IPS-18a (cell line): Measurements from ENCODE around the gene GOSR2.
"Not testable (repeated sequence)": the region's sequence is repeated elsewhere in the genome, so short reads cannot be mapped to it uniquely, and the experiment has no call there.

ENCODE experiments used
- H3K27ac ChIP-seq: one replicate; pipeline ENCODE4 v1.5.1; 2013; ENCODE audit warnings: low read length
- H3K27me3 ChIP-seq: one replicate; pipeline ENCODE4 v1.6.1; 2013; ENCODE audit warnings: mild to moderate bottlenecking, low read length; ENCODE audit not compliant: control insufficient read depth, insufficient read depth
- H3K36me3 ChIP-seq: one replicate; pipeline ENCODE4 v1.6.1; 2013; ENCODE audit warnings: low read depth, low read length; ENCODE audit not compliant: control insufficient read depth
- H3K4me1 ChIP-seq: one replicate; pipeline ENCODE4 v1.6.1; 2013; ENCODE audit warnings: low read depth, low read length; ENCODE audit not compliant: control insufficient read depth
- H3K4me3 ChIP-seq: one replicate; pipeline ENCODE4 v1.5.1; 2013; ENCODE audit warnings: low read length
- H3K9ac ChIP-seq: one replicate; pipeline ENCODE4 v1.6.1; 2013; ENCODE audit warnings: mild to moderate bottlenecking, low read length, moderate library complexity
- H3K9me3 ChIP-seq: one replicate; pipeline ENCODE4 v1.6.1; 2013; ENCODE audit warnings: low read depth, low read length; ENCODE audit not compliant: control insufficient read depth

The GOSR2 gene

DNA sequence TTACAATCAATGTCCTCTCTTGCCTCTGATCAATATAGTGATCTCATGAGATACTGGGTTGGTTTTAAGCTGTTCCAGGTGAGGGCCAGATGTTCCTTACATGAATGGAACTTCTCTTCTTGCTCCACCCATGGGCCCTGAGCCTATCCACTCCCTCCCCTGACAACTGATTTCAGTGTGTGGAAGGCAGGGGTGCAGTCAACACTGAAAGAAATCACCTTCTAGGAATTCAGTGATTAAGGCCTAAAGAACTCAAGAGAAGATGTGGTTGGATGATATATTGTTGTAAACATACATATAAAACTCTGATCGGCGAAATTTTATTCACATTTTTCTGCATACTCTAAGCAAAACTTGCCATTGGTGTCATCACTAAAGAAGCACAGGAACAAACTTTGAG is 6.7 kb upstream of the GOSR2 start:
- no peaks in the 10 kb centered on the region for H3K27me3 ChIP-seq
- H3K4me1 ChIP-seq, result no peaks in the 10 kb centered on the region
- no peak overlapping the region for H3K27ac ChIP-seq
- no peaks in the 10 kb centered on the region for H3K36me3 ChIP-seq
- no peak overlapping the region for H3K4me3 ChIP-seq
- no peaks in the 10 kb centered on the region for H3K9me3 ChIP-seq
- no peak overlapping the region for H3K9ac ChIP-seq

DNA sequence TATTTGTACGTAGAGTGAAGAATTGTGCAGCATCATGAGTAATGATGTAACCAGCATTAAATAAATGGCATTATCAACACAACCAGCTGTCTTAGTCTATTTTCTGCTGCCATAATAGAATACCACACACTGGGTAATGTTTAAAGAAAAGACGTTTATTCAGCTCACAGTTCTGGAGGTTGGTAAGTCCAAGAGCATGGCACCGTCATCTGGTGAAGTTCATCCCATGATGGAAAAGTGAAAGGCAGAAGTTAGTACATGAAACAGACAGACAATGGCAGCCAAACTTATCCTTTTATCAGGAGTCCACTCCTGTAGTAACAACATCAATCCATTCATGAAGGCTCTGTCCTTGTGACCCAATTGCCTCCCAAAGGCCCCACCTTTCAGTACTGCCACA is 6.3 kb upstream of the GOSR2 start:
- no peaks in the 10 kb centered on the region for H3K36me3 ChIP-seq

DNA sequence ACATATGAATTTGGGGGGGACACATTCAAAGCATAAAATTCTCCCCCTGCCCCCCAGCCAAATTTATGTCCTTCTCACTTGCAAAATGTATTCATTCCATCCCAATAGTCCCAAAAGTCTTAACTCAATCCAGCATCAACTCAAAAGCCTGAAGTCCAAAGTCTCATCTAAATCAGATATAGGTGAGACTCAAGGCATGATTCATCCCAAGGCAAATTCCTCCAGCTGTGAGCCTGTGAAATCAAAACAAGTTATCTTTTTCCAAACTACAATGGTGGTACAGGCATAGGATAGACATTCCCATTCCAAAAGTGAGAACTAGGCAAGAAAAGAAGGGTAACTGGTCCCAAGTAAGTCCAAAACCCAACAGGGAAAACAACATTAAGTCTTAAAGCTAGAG is 5.9 kb upstream of the GOSR2 start:
- Histone ChIP-seq H3K4me1 (no peaks in the 10 kb centered on the region), H3K9ac (no peak overlapping the region), H3K36me3 (no peaks in the 10 kb centered on the region), H3K4me3 (no peak overlapping the region), H3K9me3 (no peaks in the 10 kb centered on the region), H3K27me3 (no peaks in the 10 kb centered on the region), H3K27ac (no peak overlapping the region)

More for the DNA sequence above, 6.3 kb upstream of the GOSR2 start:
- Histone ChIP-seq H3K4me1 (no peaks in the 10 kb centered on the region), H3K27me3 (no peaks in the 10 kb centered on the region), H3K9ac (no peak overlapping the region), H3K27ac (no peak overlapping the region), H3K9me3 (no peaks in the 10 kb centered on the region), H3K4me3 (no peak overlapping the region)

DNA sequence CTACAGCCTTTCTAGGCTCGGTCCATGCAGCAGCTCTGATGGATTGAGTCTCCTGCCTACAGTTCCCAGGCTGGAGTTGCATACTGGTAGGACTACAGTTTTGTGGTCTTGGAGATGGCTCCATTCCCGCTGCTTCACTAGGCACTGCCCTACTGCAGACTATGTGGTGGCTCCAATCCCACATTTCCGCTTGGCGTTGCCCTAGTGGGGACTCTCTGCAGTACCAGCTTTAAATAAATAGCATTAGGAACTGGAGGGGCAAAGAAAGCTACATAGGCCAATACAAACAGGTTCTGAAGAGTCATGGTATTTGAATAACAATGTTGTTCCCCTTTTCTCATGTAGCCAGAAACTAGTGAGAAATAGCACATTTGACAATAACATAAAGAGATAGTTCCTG is 5.4 kb upstream of the GOSR2 start:
- no peaks in the 10 kb centered on the region for H3K36me3 ChIP-seq
- H3K9ac ChIP-seq, result no peak overlapping the region
- no peaks in the 10 kb centered on the region for H3K4me1 ChIP-seq
- no peaks in the 10 kb centered on the region for H3K9me3 ChIP-seq
- H3K4me3 ChIP-seq, result no peak overlapping the region
- no peak overlapping the region for H3K27ac ChIP-seq
- no peaks in the 10 kb centered on the region for H3K27me3 ChIP-seq

DNA sequence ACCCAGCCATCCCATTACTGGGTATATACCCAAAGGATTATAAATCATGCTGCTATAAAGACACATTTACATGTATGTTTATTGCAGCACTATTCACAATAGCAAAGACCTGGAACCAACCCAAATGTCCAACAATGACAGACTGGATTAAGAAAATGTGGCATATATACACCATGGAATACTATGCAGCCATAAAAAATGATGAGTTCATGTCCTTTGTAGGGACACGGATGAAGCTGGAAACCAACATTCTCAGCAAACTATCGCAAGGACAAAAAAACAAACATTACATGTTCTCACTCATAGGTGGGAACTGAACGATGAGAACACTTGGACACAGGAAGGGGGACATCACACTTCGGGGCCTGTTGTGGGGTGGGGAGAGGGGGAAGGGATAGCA is 998 bp upstream of the GOSR2 start:
- not testable (repeated sequence) for H3K27ac ChIP-seq, H3K36me3 ChIP-seq, H3K27me3 ChIP-seq, H3K4me3 ChIP-seq, H3K9ac ChIP-seq, H3K4me1 ChIP-seq, H3K9me3 ChIP-seq

DNA sequence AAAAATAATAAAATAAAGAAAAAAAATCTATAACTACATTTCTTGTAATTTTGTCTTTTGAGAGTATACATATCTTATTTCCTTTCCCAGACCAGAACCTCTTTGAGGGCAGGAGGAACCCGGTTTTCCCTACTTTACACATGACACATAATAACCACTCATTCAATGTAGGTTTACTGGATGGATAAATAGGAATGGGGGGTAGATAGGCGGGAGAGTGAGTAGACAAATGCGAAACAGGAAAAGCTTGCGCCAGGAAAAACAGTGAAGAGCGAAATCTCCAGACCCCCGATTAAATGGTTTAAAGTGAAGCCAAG is 515 bp upstream of the GOSR2 start:
- Histone ChIP-seq H3K9me3 (no peaks in the 10 kb centered on the region), H3K9ac (peak overlapping the region; percentile 95), H3K27me3 (no peaks in the 10 kb centered on the region), H3K4me1 (peaks cover 5% of the 10 kb centered on the region), H3K27ac (peak overlapping the region; percentile 87), H3K4me3 (peak overlapping the region; percentile 99), H3K36me3 (no peaks in the 10 kb centered on the region)

DNA sequence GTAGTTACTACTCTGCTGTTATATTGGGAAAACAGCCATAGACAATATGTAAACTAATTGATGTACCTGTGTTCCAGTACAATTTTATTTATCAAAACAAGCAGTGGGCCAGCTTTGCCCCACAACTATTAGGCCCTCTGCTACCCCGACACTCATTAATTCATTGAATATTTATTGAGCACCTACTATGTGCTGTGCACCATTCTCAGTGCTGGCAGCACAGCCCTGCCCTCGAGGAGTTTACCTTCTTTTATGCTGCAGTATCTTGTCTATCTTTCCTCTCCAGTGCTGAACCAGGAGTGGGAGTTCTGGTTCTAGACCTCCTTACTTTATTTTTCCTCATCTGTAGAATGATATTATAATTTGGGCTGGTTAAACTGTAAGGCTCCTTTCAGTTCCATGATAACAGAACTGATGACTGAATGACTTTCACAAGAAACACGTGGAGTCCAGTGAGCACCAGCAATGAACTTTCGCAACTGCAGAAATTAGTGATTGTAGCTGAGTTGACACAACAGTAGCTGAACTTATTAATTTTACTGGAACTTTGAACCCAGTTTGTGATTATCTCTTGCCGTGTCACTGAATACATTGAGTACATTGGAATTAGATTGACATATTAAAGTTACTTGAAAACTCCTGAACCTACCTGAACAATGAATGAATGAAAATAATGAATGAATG is 2.4 kb downstream of the GOSR2 start:
- no peaks in the 10 kb centered on the region for H3K27me3 ChIP-seq
- H3K9ac ChIP-seq, result no peak overlapping the region
- H3K9me3 ChIP-seq, result no peaks in the 10 kb centered on the region
- H3K4me3 ChIP-seq, result no peak overlapping the region
- peaks cover 5% of the 10 kb centered on the region for H3K4me1 ChIP-seq
- H3K27ac ChIP-seq, result no peak overlapping the region
- H3K36me3 ChIP-seq, result peaks cover 6% of the 10 kb centered on the region

DNA sequence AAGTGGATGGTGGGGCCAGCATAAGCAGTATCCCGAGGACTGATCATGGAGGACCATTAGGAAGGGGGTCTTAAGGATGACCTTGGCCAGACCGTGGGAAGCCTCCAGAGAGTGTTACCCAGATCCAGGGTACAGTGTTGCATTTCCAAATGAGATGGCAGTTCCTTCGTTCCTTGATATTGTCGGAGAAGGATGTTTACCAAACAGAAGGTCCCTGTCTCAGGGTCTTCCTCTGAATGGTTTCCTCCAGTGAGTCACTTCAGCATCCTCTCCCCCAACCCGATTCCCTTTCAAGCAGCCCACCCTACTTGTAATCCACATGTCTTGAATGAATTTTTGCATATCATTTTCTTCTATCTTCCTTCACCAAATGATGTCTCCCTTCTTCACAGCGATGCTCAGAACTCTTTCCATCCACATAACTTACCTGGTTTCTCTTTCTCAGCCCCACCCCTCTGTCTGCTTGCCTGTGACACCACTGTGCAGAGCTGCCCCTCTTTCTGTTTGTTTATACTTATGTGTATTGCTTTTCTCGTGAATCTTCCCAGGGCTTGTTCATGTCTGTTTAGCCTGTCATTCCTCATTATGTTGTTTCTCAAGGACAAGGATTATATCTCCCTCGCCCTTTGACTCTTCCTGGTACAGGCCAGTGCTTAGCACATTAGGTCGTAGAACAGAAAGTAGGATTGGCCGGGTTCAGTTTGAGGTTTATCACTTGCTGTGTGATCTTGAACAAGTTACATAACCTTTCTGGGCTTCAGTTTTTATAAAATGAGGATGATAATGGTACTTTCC is 5.7 kb downstream of the GOSR2 start:
- no peak overlapping the region for H3K9ac ChIP-seq

DNA sequence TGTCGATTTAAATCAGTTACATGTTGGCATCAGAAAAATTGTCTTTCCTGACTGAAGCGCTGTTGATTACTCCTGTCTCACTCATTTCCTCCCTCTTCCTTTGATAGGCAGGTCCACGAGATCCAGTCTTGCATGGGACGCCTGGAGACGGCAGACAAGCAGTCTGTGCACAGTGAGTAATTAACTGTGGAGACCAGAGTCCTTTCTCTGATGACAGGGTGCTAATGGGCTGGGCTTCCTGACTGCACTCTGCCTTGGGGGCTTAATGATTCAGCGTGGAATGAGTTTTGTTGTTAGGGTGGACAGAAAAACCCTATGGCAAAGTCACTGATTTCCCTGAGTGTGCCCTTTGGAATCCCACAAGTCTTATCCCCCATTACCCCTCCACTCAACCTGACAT is 6.5 kb downstream of the GOSR2 start:
- no peaks in the 10 kb centered on the region for H3K27me3 ChIP-seq
- H3K36me3 ChIP-seq, result peaks cover 43% of the 10 kb centered on the region
- H3K4me3 ChIP-seq, result no peak overlapping the region
- no peaks in the 10 kb centered on the region for H3K4me1 ChIP-seq
- H3K27ac ChIP-seq, result no peak overlapping the region
- H3K9me3 ChIP-seq, result no peaks in the 10 kb centered on the region
- H3K9ac ChIP-seq, result no peak overlapping the region

More for the DNA sequence above, 5.7 kb downstream of the GOSR2 start:
- H3K4me3 ChIP-seq, result no peak overlapping the region
- no peak overlapping the region for H3K27ac ChIP-seq
- peaks cover 37% of the 10 kb centered on the region for H3K36me3 ChIP-seq
- H3K4me1 ChIP-seq, result peaks cover 5% of the 10 kb centered on the region
- H3K27me3 ChIP-seq, result no peaks in the 10 kb centered on the region
- no peaks in the 10 kb centered on the region for H3K9me3 ChIP-seq

DNA sequence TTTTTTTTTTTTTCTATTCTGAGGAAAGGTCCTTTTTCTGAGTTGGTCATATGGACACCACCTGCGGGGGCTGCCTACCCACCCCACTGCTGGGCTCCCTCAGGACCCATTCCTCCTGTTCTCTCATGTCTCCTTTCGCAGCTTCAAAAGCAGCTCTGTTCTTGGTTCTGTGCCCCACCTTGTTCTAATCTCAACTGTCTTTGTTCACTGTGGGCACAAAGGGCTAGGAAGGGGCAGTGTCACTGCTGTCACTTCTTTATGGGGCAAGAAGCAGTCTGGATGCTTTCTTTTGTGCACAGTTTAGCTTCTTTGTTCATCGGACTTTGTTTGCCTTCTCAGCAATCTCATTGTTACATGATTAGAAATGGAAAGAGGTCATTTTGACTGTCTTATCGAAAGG is 7.1 kb downstream of the GOSR2 start:
- Histone ChIP-seq H3K27me3 (no peaks in the 10 kb centered on the region), H3K27ac (no peak overlapping the region), H3K9me3 (no peaks in the 10 kb centered on the region), H3K9ac (no peak overlapping the region), H3K4me1 (no peaks in the 10 kb centered on the region), H3K36me3 (peaks cover 49% of the 10 kb centered on the region), H3K4me3 (no peak overlapping the region)

DNA sequence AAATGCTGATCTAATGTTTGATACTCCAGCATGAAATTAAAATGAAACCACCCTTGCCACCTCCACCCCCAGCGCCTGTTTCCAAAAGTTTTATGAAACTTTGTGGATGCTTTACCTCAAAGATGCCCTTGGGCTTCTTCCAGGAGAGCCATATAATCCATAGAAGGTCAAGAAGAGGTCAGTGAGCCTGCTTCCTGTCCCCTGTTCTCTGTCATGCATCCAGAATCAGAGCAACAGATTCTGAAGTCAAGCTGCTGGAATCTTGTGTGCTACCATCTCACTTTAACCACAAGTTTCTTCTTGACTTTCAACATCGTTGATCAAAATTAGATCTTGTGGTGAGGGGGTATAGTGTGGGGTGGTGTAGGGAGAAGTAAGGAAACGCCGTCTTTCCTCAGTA is 8.6 kb downstream of the GOSR2 start:
- H3K9me3 ChIP-seq, result no peaks in the 10 kb centered on the region
- no peak overlapping the region for H3K9ac ChIP-seq
- no peaks in the 10 kb centered on the region for H3K27me3 ChIP-seq
- peaks cover 63% of the 10 kb centered on the region for H3K36me3 ChIP-seq
- H3K27ac ChIP-seq, result no peak overlapping the region
- no peaks in the 10 kb centered on the region for H3K4me1 ChIP-seq
- no peak overlapping the region for H3K4me3 ChIP-seq

DNA sequence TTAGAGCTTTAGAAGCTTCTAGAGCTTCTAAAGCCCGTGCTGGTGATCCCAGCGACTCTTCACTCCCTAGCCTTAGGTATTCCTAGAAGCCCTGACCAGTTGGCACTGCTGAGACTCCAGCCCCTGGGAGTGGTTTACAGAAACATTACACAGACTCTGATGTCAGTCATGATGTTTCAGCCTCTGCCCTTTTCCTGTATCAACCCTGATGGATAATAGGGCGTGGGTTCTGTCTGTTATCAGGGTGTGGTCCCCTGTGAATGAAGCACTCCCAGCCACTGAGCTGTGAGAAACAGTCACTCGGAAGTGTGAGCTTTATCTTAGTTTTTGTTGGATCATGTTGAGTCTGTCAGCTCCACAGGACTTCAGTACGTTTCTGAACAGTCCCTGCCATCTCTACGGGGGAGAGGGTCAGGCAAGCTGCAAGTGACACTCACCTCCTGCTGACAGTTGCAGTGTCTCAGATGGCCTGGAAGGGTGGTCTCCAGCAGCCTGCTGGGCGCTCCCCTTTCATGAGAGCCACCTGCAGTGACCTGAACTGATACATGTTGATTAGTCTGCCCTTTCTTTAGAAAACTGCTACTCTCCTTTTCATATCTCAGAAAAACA is 12.8 kb downstream of the GOSR2 start:
- Histone ChIP-seq H3K4me3 (no peak overlapping the region), H3K4me1 (no peaks in the 10 kb centered on the region), H3K27ac (no peak overlapping the region), H3K27me3 (no peaks in the 10 kb centered on the region), H3K9me3 (no peaks in the 10 kb centered on the region), H3K9ac (no peak overlapping the region), H3K36me3 (peaks cover 94% of the 10 kb centered on the region)
